Bone marrow (tissue), 2 donors: ENCODE results near the gene APOBEC2.

Experiments used
- DNase-seq, 2 donors: peaks; one replicate each; lab custom pipeline; 2025; lab: John Stamatoyannopoulos, UW

APOBEC2 gene

DNA sequence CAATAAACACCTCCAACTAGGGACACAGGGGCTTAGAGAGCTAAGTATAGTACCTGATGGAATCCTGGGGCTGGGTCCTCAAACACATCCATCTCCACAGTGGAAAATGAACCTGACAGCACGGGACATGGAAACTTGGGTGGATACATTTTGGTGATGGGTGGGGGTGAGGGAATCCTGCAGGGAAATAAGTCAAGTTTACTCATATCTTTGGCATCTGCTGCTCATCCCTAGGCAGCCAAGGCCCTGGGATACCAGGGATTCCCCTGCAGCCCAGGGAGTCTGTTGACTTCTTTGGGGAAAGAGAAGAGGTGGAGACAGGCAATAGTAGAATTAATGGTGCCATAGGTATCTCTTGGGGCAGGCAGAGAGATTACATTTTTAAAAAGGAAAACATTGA lies 6.6 kb downstream of the APOBEC2 start:
- DNase-seq, result no peak

DNA sequence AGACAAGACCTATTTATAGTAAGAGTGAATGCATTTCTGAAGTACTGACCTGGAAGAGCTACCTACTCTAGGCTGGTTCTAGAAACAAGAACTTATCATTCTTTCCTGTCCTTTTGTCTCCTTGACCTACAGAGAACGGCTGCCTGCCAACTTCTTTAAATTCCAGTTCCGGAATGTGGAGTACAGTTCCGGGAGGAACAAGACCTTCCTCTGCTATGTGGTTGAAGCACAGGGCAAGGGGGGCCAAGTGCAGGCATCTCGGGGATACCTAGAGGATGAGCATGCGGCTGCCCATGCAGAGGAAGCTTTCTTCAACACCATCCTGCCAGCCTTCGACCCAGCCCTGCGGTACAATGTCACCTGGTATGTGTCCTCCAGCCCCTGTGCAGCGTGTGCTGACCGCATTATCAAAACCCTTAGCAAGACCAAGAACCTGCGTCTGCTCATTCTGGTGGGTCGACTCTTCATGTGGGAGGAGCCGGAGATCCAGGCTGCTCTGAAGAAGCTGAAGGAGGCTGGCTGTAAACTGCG lies 8.3 kb downstream of the APOBEC2 start:
- DNase-seq, result no peak

DNA sequence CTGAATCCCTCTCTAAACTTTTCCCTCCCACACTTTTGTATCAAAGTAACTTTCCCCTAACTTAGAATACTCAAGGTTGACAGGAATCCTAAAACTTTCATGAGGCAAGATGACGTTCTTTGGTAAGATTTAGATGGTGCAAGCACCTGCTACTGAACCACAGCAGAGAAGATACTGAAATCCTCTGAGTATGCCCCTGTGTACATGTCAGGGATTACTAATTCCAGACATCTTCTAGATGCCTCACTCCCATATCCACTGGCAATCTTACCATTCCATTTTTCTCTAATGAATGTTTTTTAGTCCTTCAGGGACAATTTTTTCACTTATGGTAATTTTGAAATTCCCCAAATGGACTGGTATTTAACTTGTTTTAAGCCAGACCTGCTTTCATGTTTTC lies 9.1 kb downstream of the APOBEC2 start:
- DNase-seq, result no peak

DNA sequence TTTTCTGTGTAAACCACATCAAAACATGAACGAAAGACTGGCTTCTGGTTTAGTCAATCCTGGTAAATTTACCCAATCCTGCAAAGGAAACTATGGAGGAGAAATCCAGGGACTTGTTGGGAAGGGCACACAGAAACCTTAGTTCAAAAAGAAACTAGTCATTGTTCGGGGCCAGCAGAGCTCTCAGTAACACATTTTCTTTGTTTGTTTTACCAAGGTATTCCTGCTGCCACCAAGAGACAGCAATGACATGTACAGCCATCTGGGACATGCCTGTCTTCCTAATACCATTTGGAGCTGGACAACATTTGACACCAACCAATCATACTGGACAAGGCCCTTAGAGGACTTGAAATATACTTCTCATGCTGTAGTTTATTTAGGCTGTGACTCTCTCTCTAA lies 10.9 kb downstream of the APOBEC2 start:
- DNase-seq, result no peak

DNA sequence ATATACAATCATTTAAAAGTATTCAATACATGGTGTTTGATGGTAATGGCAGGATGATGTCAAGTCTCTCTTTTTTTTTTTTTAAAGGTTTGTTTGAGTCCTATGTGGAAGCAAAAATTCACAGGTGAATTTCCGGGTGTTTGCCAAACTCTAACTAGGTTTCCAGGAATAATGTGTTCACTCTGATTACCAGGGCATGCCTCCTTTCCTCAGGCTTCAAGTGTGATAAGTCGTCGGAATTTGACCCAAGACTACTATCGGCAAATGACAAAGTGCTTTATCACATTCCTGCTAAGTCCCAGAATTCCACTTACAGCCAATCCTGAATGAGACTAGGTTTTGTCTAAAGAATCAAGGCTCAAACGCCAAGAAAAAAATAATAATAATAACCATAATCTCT lies 11.8 kb downstream of the APOBEC2 start:
- DNase-seq, result no peak

DNA sequence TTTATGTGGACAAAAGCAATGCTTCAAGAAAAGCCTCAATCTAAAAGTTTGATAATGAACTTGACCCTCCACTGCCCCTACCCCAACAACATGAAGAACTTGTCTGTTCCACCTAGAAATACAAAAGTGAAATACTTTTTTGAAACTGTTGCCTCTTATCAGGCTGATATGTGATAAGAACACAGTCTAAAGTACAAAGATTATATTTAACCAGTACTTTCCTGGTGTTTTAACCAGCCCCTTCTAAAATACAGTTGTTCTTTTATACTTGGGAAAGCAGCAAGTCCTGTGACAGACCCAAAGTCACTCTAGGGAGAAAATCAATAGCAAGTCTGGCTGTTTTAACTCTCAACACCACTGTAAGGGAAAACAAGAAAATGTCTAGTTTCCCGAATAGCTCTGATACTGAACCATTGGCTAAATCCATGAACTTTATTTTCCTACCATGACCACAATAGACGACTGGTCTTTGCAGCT lies 12.6 kb downstream of the APOBEC2 start:
- DNase-seq, result no peak

DNA sequence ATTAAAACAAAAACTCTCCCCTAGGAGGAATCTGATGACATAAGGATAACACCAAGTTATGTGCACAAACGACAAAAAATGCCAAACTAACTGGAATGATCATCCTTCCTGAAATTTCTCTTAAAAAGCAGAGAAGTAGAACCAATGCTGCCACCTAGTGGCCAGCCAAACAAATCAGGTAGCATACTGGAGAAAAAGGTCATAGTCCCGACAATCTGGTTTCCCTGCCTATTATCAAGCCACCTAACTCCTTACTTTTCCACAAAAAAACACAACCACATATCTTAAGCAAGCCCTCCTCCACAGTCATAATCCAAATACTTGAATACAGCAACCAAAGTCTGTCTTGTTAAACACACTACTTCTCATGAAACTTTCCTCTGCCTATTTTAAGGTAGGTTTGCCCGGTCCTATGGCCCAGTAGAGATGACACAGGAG lies 13.9 kb downstream of the APOBEC2 start:
- peak; percentile 11 to 76 for DNase-seq

DNA sequence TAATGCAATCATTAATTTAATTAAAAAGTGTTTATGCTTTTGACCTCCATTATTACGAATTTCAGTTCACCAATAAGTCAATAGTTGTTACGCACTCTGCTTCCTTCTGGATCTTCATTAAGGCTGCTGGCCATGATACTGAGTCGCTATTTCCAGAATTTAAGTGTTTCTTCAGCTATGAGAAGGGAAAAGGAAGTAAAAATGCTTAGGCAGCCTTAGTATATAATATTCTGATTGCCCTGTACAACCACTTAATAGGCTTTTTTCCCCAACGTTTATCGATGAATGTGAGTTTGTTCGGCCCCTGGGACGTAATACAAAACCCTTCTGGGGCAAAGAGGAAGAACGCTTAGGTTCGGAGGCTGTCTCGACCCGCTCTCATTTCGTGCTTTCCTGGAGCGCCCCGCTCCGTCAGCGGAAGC lies 18.5 kb downstream of the APOBEC2 start:
- no peak for DNase-seq

DNA sequence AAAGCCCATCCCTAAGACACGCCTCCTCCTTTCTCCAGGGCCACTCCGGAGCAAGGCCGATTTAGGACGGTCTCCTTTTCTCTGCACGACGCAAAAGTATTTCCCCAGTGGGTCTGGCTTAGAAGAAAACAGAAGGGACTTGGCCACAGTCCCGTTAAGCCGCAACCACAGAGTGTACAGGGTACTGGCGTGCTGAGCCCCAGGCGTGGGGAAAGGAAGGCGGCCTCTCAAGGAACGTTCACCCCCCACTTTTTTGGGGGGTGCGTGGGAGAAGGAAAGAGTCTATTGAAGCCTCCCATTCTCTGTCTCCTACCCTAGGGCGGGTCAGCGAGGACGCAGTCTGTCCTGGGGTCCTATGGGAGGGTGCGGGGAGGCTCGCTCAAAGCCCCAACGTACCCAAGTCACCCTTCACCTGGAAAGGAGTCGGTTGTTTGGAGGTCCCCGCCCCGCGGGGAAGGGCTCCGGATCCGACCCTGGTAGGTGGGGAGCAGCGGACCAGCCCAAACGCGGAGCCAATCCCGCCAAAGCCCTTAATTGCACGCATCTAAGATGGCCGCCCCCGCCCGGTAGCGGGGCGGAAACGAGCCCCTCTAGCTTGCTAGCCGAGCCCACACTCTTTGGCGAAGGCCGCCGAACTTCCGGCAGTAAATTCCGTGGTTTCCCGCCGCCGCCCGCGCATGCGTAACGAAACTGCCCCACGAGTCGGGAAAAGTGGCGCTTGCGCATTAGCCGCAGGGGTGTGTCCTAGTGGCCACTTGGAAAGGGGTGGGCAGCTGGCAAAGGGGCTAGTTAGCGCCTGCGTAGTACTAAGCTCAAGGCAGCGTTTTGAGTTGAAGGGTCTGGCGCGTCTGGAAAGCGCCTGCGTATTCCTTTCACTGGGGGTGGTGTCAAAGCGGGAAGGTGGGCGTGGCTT lies 19.2 kb downstream of the APOBEC2 start, which contains the start of gene OARD1:
TSS of gene OARD1 (minus strand) at position 434 of the 913 bp plus-strand sequence. CDS start 722 bp downstream, outside the sequence.
- peak; percentile 100 for DNase-seq

DNA sequence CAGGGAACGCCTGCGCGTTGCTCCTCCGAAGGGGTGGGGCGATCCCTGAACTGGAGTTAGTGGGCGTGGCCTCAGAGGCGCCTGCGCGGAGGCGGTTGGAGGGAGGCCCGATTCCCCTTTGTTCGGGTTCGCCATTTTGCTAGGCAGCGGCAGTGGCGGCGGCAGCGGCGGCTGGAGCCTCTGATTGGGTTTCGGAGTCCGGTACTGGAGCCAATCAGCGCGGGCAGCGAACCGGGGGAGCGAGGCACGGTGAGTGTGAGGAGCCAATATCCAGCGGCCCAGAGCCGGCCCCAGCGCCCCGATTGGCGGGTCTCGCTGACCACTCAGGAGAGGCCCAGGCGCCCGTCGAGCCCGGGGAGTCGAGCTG lies 19.8 kb downstream of the APOBEC2 start, which contains the start of gene NFYA:
TSS of gene NFYA (plus strand) at position 139 of the 367 bp plus-strand sequence. CDS start 6,116 bp downstream, outside the sequence.
- DNase-seq, result peak; percentile 100

DNA sequence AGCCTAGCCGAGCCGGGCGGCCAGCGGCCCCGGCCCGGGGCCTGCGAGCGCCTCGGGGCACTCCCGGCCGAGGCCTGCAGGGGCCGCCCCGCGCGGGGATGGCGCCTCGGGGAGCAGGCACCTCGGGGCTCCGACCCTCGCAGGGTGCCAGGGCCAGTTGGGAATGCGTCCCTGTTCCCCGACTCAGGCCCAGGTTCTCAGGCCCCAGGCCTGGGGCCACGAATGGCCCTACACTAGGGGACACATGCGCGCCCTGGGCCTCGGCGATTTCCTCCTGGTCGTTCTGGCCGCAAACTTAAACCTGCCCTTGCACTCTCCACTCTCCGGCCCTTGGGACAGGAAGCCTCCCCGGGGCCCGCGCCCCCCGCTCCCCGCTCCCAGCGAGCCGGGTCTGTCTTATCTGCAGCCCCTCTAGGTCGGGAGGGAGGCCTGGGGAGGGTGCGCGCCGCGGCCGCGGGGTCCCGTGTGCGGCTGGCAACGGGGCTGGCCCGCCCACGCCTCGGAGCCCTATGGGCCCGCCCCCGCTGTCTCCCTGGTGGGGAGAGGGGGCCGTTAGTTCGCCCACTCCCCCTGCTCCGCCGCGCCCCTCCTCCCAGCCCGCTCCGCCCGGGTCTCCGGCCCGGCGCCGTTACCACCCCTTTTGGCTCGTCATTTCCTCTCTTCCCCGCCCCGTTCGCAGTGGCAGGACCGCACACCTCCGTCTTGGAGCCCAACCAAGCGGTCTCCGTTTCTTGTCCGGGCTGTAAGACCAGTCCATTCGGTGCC lies 20.4 kb downstream of the APOBEC2 start:
- peak; percentile 59 to 63 for DNase-seq

DNA sequence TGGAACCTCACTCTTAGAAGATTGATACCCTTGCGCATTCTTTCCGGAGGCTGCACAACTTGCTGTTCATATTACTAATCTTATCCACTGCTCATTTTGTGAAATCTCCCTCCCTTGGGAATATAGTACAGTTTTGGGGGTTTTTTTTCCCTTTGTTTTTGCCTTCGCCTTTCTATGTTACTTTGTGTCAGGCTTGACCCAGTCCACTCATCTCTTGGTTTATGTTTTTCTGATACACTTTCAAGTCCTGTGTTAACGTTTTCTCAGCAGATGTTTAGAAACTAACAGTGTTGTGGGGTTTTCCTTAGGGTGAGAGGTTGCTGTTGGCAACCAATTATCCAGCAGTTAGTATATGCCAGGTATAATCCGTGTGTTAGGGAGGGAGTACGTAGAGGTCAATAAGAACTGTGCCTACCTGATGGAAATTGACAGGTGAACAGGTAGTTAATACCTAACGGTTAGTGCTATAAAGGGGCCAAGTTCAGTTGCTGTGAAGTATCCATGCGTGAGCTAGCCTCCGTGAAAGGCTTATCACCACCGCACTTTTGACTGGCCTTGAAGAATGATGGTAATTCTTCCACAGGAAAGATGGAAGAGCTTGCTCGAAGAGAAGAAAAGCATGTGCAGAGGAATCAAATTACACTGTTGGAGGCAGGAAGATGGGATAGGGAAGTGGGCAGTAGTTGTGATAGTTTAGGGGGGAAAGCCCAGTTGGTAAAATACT lies 21.1 kb downstream of the APOBEC2 start:
- no peak for DNase-seq

DNA sequence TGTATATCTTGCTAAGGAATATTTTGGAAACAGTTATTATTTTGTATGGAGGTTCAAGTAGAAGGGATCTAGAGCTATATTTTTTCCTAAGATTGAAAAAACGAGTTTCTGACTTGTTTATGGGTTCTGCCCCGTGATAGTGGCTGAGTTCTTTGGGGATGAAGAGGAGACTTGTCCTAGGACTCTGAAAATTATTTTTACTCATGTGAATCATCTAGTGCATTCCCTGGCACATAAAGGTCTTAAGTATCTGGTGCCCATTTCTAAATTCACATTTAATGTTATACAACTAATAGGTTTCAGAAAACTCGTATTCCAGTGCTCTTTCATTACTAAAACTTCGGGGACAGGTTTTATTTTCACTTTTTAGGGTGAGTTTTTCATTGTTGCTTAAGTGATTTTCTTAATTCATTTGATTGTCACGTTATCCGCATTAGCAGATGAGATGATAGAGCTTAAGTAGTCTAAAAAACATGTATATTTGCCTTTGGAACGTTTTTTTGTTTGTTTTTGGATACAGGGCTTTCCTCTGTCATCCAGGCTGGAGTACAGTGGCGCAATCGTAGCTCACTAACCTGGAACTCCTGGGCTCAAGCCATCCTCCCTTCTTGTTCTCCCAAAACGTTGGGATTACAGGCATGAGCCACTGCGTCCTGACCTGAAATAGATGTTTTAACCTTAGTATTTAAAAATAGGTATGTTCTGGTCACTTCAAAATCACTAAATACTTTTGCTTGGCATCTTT lies 21.9 kb downstream of the APOBEC2 start:
- DNase-seq, result no peak

DNA sequence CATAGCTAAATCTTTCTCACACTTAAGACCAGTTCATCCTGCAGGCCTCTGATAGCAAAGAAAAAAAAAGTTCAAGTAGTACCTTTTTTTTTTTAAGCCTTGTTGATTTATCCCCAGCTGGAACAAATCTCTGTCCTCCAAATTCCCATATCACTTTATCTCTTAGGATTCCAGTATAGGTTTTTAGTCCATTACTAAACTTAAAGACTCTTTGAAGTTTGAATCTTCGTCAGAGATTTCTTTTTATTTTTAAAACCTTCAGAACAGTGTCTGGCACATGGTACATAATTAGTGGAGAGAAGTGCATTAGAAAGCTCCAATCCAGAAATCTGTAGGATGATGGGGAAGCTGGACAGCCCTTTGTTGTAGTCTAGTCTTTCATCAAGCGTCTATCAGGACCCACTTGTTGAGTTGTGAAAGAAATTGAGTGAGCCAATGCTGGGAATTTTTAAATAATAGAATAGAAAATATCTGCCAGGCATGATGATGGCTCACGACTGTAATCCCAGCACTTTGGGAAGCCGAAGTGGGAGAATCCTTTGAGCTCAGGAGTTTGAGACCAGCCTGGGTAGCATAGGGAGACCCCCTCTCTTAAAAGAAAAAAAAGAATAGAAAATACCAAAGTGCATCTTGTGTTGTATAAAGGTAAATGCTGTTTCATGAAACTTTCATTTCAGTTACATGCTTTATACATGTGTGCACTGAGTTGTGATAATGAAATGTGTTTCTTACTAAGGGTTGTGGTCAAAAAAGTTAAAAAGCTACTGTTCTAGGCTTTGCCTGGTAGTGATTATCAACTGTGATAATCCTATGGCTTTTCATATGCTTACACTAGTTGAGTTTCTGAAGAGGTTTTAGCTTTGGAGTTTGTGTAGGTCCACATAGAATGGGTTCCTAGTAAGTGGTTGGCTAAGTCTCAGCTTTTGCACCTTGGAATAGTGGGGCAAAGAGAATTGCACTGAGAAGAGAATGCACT lies 22.9 kb downstream of the APOBEC2 start:
- DNase-seq, result no peak

DNA sequence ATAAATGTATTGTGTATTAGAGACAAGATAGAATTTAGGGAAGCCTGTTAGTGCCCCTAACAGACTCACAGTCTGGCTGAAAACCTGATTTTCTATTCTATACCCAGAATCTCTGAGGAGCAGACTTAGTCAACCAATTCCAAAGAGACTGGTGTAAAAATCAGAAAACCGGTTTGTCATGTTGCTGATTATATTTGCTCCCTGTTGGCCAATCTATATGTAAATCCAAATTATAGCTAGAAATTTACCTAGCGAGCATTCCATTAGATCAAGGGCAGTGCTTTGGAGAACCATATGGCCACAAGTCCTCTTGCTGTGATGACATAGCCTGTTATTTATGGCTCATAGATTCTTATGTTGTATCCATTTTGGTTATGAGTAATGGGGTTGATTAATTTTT lies 24.5 kb downstream of the APOBEC2 start:
- DNase-seq, result no peak

DNA sequence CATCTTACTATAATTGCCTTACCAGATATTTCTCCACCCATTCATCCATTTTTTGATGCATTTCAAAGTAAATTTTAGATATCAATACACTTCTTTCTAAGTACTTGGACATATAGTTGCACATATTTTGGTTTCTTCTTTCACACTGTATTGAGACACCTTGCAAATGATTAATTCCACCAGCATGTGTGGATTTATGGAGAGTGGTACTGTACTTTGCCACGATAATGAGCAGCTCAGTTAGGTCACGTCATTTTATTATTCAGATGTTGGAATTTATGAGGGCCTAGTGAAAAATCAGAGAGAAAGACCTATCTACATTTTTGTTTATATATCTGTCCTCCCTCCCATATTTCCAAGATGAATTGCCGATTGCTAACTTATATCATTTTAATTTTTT lies 25.1 kb downstream of the APOBEC2 start:
- DNase-seq, result no peak

DNA sequence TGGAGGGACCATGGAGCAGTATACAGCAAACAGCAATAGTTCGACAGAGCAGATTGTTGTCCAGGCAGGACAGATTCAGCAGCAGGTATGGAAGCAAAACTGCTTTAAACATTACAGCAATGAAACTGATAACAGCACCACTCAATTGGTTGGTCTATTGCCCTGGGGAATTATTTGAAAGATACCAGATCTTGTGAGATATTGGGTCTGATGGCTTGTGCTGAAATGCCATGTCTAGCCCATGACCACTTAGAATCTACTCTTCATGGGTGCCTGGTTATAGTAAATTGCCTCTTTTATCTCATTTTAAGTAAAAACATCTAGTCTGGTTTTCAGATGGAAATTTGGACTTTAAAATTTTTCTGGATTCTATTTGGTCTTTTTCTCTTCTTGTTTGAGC lies 26.1 kb downstream of the APOBEC2 start:
- DNase-seq, result no peak

DNA sequence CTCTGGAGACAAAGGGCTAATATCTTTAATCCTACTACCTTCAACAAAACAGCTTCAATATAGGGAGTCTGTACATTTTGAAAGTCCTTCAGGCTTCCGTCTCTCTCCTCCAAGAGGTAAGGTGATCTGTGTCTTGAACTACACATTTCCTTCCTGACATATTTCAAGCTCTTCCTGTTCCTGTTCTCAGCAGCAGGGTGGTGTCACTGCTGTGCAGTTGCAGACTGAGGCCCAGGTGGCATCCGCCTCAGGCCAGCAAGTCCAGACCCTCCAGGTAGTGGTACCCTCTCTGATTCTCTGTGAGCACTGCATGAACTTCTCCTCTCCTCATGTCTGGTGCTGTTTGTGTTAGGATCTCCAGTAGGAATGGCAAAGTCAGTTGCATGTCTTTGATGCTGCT lies 27.6 kb downstream of the APOBEC2 start:
- no peak for DNase-seq

DNA sequence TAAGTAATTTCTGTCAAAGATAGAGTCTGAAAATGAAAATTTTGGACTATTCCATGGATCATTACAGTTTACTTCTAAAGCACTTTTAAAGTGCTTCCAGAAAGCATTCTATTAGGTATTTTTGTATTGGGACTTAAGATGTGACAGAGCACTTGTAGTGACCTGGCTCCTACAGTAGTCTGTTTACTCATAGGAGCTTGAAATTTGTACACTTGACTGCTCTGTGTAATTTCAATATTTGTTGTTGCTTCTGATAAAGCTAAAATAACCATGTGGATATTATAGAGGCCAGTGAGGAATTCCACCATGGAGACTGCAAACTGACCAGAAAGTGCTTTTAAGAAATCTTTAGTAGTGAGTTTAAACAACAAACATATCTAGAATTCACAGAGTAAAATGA lies 30.1 kb downstream of the APOBEC2 start:
- DNase-seq, result no peak

DNA sequence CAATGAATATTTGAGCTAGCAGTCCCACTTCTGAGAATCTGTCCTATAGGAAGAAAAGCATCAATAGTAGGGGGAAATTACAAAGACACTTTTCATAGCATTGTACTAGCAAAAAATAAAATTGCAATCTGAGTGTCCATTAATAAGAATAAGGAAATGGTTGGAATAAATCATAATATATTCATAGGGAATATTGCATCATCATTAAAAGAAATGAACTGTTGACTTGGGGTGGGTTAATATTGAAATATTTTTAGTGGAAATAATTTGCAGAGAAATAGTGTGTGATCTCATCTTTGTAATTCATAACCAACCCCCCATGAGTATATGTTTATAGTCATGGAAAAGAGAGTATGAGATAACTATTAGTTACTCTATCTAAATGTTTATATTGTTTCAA lies 32.2 kb downstream of the APOBEC2 start:
- no peak for DNase-seq
